GM12875 (cell line): ENCODE results near the gene PEX14.

ENCODE experiments used
- H3K4me3 ChIP-seq: one replicate; pipeline ENCODE4 v1.5.1; 2011; ENCODE audit warnings: low read depth, low read length, control low read depth
- TF ChIP-seq, protein P1 (sequence below): IDR thresholded peaks from 2 replicates; pipeline ENCODE4 v1.5.1; 2011; ENCODE audit warnings: low read depth, mild to moderate bottlenecking, control low read depth, inconsistent platforms, low read length, moderate library complexity, borderline replicate concordance; ENCODE audit not compliant: insufficient read depth

Gene PEX14

DNA sequence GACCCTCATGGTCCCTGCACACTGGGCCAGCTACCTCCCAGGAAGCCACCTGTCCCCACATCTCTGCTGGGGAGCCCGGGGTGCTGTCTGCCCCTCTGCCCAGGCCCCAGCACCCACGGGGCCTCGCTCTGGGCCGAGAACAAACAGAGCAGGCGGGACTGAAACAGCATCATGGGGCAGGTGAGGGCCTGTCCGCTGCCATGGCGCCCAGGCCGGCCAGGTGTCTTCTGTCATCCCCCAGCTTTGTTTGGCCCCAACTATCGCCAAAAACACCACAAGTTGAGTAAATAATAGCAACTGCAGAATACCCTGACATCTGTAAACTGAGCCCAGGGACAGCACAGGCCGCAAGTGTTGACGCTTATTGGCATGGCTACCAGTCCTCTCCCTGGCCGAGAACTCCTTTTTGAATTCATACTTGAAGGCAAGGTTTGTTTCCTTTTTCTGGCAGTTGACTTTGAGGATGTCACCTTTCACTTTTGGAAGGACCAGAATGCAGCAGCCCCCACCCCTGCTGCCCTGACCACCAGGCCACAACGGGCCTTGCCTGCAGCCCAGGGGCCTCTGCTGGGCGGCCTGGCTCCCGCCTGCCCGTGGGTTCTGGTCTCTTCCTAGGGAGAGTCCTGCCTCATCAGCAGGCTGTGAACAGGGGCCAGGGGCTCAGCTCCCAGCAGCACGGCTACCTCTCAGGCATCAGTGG is 169.0 kb downstream of the PEX14 start:
- TF ChIP-seq, protein P1, sequence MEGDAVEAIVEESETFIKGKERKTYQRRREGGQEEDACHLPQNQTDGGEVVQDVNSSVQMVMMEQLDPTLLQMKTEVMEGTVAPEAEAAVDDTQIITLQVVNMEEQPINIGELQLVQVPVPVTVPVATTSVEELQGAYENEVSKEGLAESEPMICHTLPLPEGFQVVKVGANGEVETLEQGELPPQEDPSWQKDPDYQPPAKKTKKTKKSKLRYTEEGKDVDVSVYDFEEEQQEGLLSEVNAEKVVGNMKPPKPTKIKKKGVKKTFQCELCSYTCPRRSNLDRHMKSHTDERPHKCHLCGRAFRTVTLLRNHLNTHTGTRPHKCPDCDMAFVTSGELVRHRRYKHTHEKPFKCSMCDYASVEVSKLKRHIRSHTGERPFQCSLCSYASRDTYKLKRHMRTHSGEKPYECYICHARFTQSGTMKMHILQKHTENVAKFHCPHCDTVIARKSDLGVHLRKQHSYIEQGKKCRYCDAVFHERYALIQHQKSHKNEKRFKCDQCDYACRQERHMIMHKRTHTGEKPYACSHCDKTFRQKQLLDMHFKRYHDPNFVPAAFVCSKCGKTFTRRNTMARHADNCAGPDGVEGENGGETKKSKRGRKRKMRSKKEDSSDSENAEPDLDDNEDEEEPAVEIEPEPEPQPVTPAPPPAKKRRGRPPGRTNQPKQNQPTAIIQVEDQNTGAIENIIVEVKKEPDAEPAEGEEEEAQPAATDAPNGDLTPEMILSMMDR = no peak
- H3K4me3 ChIP-seq = no peak overlapping the region

DNA sequence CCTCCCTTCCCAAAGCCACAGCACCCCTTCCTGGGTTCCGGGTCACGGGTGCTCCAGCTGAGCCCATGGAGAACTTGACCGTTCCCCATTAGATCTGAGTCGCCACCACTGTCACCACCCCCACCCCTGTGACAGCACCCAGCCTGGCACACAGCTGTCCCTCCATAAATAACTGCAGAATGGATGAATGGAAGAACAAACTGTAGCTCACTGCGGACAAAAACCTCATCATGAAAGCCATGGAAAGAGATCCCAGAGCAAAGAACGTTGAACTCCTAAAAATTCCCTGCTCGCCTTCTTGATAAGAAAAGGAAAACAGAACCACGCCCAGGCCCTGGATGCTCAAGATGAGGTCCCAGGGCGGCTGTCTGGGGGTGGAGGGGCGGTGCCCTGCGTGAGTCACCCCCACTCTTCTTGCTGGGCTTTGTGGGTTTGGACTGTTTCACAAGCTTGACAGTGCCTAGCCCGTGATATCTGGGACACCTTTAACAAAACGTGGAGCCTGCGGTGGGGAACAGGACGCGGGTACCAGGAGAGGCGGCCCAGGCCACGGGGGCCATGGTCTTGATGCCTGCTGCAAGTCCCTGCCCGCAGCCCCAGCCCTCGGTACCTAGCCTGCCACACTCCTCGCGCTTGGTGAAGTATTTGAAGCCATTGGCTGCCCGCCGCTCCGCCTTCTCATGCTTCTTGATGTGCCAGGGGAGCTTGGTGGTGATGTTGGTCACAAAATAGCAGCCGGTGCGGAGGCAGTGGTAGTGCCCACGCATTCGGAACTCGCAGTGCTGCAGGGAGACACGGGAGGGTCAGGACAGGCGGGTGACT is 169.8 kb downstream of the PEX14 start:
- TF ChIP-seq, protein P1 = no peak
- no peak overlapping the region for H3K4me3 ChIP-seq

DNA sequence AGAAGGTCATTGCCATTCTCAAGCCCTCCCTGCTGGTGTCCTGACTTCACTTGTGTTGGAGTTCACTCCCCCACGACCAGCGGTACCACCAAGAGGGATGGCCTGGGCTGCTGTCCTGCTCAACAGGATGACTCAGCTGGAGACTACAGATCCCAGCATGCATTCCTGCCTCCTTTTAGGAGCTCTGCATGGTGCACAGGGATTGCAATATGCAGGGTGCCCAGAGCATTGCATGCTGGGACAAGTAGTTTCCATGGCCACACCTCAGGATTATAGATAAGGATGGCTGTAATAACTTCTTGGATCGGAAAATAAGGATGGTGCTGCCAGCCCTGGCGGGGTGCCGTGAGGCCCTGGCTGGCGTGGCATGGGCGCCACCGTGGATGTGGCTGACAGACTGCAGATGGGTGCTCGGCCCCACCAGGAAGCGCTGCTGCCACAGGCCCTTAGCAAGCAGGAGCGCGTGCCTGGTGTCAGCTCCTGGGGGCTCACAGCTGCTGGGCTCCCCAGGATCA is 171.7 kb downstream of the PEX14 start:
- no peak overlapping the region for H3K4me3 ChIP-seq
- TF ChIP-seq, protein P1 = no peak

DNA sequence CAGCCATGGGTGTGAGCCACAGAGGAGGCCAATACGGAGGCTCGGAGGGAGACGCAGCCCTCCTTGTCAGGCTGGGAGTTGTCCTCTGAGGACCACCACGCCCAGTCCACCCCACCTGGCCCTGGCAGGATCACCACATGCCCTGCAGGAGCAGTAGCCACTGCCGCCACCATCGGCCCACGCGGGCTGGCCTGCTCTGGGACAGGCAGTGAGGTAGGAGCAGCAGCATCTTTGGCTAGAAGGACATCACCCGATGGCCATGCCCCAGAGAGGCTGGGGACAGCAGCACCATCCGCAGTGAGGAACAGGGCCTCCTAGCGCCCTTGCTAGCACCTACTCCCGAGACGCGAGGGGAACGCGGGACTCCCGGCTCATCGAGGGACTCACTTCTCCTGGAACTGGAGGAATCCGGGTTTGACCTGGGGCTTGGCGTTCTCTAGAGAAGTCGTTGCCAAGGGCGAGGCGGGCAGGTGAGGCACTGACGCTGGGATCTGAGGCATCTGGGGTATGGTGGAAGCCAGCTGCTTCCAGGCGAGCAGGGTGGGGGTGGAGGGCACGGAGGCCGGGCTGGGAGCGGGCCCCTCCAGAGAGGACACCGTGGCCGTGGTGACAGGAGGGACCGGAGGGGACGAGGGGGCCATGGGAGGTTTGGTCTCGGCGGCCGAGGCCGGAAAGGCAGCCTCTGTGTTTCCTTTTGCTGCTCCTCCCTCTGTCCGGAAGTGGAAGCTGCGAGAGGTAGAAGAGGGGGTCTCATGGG is 172.8 kb downstream of the PEX14 start:
- no peak overlapping the region for H3K4me3 ChIP-seq
- TF ChIP-seq, protein P1 = no peak

DNA sequence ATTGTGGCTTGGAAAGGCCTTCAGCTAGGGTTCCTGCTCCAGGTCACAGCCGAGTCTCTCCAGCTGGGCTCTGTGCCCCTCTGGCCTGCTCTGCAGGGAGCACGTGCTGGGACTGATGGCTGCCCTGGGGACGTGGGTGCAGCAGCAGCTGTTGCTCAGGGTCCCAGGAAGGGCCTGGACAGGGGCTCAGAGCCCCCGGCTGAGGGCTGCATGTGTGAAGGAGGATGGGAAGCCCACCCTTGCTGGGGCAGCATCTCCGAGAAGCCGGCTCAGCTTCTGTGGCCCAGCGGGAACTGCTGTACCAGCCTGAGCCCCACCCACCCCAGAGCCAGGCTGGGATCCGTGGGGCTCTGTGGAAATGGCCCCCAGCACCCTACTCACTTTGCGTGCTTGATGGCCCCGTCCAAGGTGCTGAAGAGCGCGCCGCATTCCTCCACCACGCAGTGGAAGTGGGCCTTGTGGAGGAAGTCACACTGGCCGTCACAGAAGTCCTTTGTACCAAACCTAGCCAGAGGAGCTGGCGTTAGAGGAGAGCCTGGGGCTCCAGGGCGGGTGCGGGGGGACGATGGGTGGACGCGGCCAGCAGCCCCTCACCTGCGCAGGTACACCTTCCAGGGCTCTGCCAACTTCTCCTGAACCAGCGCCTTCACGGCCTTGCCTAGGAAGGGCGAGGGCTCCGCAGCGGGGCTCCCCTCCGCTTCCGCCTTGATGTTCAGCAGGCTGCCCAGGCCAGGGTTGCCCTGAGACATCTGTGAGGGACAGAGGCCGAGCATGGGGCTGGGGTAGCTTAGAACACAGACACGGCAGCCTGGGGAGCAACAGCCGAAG is 174.2 kb downstream of the PEX14 start:
- H3K4me3 ChIP-seq = no peak overlapping the region
- TF ChIP-seq, protein P1 = no peak

DNA sequence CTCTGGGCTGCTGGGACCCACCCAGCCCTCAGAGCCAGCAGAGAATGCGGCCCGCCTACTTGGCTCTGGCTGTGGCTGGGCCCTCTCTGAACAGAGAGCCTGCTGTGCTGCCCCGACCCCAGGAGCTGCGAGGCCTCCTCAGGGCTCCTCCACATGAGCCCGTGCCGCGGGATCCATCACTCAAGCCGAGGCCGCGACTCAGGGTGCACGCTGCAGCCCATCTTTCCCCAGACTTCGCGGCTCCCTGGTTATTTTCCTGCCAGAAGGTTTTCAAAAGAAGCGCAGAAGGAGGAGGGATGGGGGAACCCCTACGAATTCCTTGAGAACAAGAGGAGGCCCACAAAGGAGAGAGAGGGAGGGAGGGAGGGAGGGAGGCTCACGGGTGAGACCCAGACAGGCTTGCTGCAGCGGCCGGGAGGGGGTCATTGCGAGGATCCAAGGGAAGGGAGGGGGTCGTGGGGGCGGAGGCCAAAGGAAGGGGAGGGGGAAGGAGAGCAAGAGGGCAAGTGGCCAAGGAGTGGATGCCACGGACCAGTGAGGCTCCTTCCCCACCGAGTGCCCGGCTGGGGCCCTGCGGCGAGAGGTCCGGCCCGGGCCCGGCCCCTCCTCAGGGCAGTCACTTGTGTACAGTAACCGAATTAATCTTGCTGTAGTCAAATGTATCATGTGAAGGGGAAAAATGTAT is 174.9 kb downstream of the PEX14 start:
- TF ChIP-seq, protein P1 = no peak
- no peak overlapping the region for H3K4me3 ChIP-seq
